SJSA1 (cell line): Measurements from ENCODE around the gene GLDC. TPM values are rescaled to one million over a fixed set of nuclear protein-coding genes. Genes with fewer than 3 reads are reported as not detected.
A peak's percentile ranks its signal among the peaks of the same experiment; 100 is the strongest.

ENCODE experiments used
- DNase-seq, 2 experiments: peaks; one replicate each; pipeline ENCODE4 v3.0.0-alpha.2; 2015 to 2020; ENCODE audit warnings: low spot score in 2 of 2, low read depth in 1 of 2
- H3K27ac ChIP-seq: fragments of 250-450 bp; sonication (Bioruptor Pico); 2 replicates; pipeline ENCODE4 v1.5.1; 2020; ENCODE audit warnings: mild to moderate bottlenecking, moderate library complexity
- H3K27me3 ChIP-seq: fragments of 250-450 bp; sonication (Bioruptor Pico); replicated peaks from 2 replicates; pipeline ENCODE4 v1.5.1; 2020; ENCODE audit warnings: mild to moderate bottlenecking, moderate library complexity
- H3K36me3 ChIP-seq: fragments of 250-450 bp; sonication (Bioruptor Pico); 2 replicates; pipeline ENCODE4 v1.5.1; 2020; ENCODE audit warnings: mild to moderate bottlenecking
- H3K4me1 ChIP-seq: fragments of 250-450 bp; sonication (Bioruptor Pico); replicated peaks from 2 replicates; pipeline ENCODE4 v1.6.1; 2021; ENCODE audit warnings: mild to moderate bottlenecking
- H3K4me3 ChIP-seq: fragments of 250-450 bp; sonication (Bioruptor Pico); 2 replicates; pipeline ENCODE4 v1.5.1; 2020; ENCODE audit warnings: mild to moderate bottlenecking
- H3K9me3 ChIP-seq: fragments of 250-450 bp; sonication (Bioruptor Pico); replicated peaks from 2 replicates; pipeline ENCODE4 v1.5.1; 2020; ENCODE audit warnings: mild to moderate bottlenecking
- total RNA-seq: library from RNA; depleted of rRNA; stranded (reverse); fragments of >200 nt; shearing (Covaris generic); gene quantifications from 2 replicates; pipeline ENCODE4 v1.2.3, GENCODE V29; 2014

Gene GLDC
- total RNA-seq, 1 experiment from 2014 or later, result 0.18 TPM

DNA sequence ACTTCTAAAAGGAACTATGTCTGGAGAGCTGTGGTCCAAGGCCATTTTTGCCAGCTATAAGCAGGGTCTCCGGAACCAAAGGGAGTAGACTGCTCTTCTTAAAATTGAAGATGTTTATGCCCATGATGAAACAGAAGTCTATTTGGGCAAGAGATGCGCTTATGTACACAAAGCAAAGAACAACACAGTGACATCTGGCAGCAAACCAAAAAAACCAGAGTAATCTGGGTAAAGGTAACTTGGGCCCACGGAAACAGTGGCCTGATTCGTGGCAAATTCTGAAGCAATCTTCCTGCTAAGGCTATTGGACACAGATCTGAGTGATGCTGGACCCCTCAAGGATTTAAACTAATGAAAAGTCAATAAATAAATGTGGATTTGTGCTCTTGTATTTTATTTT is 29.7 kb upstream of the GLDC start:
- DNase-seq, result no peak
- no peaks in the 10 kb centered on the region for H3K36me3 ChIP-seq
- no peak overlapping the region for H3K27ac ChIP-seq
- H3K27me3 ChIP-seq, result no peaks in the 10 kb centered on the region
- H3K4me3 ChIP-seq, result no peak overlapping the region
- H3K4me1 ChIP-seq, result no peaks in the 10 kb centered on the region
- H3K9me3 ChIP-seq, result no peaks in the 10 kb centered on the region

DNA sequence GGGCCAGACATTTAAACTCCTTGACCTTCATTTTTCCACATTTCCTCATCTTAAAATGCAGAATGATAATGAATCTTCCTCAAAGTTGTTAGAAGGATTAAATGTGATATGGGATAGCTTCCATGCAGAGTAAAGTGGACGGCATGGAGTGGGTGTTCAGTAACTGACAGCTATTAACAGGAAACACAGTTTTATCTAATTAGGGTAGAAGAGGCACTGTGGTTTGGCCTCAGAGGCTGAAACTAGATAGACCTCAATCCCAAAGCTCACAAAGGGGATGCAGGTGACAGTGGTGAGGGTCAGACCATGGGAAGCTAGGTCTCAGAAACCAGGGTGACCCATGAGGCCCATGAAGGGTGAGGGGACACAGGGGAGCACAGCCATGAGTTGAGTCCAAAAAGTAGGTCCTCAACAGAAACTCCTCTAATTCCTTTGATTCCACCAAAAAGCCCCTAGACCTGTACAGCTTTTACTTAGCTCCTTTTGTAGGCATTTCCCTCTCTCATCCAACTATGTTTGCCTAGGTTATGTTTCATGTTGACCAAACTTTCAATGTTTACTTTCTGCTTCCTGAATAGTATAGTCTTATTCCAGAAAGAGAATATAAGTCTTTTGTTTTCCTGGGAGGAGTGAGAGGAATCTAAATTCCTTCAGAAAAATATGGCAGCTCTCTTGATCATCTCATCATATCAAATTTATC is 27.9 kb upstream of the GLDC start:
- Histone ChIP-seq H3K27me3 (no peaks in the 10 kb centered on the region), H3K9me3 (no peaks in the 10 kb centered on the region), H3K36me3 (no peaks in the 10 kb centered on the region)

DNA sequence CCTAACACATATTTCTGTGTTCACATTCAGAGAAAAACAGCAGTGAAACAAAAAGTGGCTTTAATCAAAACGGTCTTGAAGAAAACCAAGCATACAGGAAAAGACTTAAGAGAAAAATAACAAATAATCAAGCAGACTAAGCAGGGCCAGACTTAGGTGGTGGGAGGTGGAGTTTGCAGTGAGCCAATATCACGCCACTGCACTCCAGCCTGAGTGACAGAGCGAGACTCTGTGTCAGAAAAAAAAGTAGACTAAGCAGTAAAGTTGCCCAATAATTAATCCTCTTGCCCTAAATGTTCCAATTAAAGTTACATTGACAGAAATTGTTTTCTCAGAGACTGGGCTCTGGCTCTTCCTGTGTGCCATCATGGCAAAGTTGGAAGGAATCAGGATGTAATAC is 26.6 kb upstream of the GLDC start:
- Histone ChIP-seq H3K9me3 (no peaks in the 10 kb centered on the region), H3K27ac (no peak overlapping the region), H3K27me3 (no peaks in the 10 kb centered on the region), H3K4me3 (no peak overlapping the region), H3K36me3 (no peaks in the 10 kb centered on the region), H3K4me1 (no peaks in the 10 kb centered on the region)
- no peak for DNase-seq

More for the DNA sequence above, 27.9 kb upstream of the GLDC start:
- Histone ChIP-seq H3K4me3 (no peak overlapping the region), H3K27ac (no peak overlapping the region), H3K4me1 (no peaks in the 10 kb centered on the region)
- no peak for DNase-seq

DNA sequence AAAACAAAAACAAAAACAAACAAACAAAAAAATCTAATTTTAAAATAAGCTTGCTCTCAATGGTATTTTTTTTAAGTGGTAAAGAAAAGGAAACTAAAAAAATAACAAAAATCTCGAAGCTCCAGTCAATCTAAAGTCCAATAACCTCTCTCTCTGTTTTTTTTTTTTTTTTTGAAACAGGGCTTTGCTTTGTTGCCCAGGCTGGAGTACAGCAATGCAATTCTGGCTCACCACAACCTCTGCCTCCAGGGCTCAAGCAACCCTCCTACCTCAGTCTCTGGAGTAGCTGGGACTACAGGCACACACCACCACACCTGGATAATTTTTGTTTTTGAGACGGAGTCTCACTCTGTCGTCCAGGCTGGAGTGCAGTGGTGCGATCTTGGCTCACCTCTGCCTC is 25.9 kb upstream of the GLDC start:
- no peak for DNase-seq
- no peaks in the 10 kb centered on the region for H3K9me3 ChIP-seq
- no peaks in the 10 kb centered on the region for H3K36me3 ChIP-seq
- H3K4me1 ChIP-seq, result no peaks in the 10 kb centered on the region
- no peak overlapping the region for H3K27ac ChIP-seq
- H3K4me3 ChIP-seq, result no peak overlapping the region
- H3K27me3 ChIP-seq, result no peaks in the 10 kb centered on the region

DNA sequence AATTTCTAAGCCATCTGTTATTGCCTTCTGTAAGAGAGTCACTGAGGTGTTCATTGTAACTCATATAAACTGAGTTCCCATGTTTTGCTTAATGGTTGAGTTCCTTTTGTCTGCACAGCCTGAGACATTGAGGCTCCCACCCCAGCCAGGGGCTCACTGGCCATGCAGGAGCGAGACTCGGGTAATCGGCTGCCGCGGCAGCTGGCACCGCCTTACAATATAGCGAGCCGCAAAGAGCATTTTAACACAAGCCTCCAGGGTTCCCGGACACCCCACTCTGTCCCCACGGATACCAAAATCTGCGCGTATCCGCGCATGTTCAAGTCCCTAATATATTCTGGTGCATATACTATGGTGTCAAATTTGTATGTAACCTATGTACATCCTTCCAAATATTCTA is 24.4 kb upstream of the GLDC start:
- Histone ChIP-seq H3K27ac (no peak overlapping the region), H3K27me3 (no peaks in the 10 kb centered on the region), H3K9me3 (no peaks in the 10 kb centered on the region), H3K36me3 (no peaks in the 10 kb centered on the region), H3K4me3 (no peak overlapping the region), H3K4me1 (no peaks in the 10 kb centered on the region)
- DNase-seq, result no peak

DNA sequence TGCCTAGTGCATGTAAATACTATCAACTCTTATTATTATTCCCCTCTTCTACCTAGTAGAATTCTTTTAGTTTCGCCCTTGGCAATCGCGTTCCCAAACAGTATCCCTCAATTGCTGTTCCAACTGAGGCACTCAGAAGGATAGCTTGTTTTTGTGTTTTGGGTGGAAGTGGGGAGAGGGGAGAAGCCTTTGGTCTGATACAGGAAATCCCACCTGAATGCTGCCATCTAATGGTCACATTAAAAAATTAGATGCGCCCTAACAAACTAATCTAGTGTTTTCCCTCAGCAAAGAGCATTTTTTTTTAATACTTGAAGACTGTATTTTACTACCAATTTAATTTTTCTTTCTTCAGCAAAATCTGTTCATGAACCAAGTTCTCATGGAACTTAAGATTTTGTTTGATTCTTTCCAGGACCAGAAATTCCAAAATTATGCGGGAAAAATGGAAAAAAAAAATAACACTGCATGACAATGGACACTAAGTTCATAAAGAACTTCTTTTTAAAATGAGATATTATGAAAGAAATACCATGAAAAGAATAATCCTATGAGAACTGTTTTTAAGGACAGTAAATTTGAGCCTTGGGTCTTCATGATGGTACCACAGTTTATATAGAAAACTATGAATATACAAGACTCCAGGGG is 22.2 kb upstream of the GLDC start:
- no peaks in the 10 kb centered on the region for H3K27me3 ChIP-seq
- H3K36me3 ChIP-seq, result no peaks in the 10 kb centered on the region
- no peaks in the 10 kb centered on the region for H3K4me1 ChIP-seq
- H3K27ac ChIP-seq, result no peak overlapping the region
- H3K9me3 ChIP-seq, result no peaks in the 10 kb centered on the region
- peak in 1 of 2 experiments; percentile 2 for DNase-seq
- H3K4me3 ChIP-seq, result no peak overlapping the region

DNA sequence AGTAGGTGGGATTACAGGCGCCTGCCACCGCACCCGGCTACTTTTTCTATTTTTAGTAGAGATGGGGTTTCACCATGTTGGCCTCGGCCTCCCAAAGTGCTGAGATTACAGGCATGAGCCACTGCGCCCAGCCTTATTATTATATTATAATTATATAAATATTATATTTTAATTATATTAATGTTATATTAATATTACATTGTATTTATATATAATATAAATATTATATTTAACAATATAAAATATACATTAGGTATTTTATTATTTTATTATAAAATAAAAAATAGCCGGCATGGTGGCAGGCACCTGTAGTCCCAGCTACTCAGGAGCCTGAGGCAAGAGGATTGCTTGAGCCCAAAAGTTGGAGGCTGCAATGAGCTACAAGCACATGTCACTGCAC is 21.6 kb upstream of the GLDC start:
- Histone ChIP-seq H3K36me3 (no peaks in the 10 kb centered on the region), H3K4me1 (no peaks in the 10 kb centered on the region), H3K9me3 (no peaks in the 10 kb centered on the region), H3K27ac (no peak overlapping the region), H3K4me3 (no peak overlapping the region), H3K27me3 (no peaks in the 10 kb centered on the region)
- DNase-seq, result no peak

DNA sequence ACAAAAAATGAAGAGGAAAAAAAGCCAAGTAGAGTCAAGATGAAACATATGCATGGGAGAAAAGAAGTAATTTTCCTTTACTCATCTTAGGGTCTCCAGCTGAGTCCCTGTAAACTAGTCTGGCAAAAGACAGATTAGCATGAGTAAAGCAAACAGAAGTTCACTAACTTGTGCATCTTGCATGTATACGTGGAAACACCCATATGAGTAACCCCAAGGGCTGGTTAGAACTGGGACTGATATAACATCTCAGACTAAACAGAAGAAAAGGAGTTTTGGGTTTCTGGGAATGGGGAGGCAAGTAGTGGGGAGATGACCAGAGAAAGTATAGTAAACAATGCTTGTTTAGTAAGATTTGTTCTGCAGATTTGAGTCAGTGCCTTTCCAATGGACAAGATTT is 20.1 kb upstream of the GLDC start:
- DNase-seq, result no peak
- H3K27me3 ChIP-seq, result no peaks in the 10 kb centered on the region
- no peak overlapping the region for H3K4me3 ChIP-seq
- no peaks in the 10 kb centered on the region for H3K4me1 ChIP-seq
- H3K36me3 ChIP-seq, result no peaks in the 10 kb centered on the region
- no peak overlapping the region for H3K27ac ChIP-seq
- H3K9me3 ChIP-seq, result no peaks in the 10 kb centered on the region

DNA sequence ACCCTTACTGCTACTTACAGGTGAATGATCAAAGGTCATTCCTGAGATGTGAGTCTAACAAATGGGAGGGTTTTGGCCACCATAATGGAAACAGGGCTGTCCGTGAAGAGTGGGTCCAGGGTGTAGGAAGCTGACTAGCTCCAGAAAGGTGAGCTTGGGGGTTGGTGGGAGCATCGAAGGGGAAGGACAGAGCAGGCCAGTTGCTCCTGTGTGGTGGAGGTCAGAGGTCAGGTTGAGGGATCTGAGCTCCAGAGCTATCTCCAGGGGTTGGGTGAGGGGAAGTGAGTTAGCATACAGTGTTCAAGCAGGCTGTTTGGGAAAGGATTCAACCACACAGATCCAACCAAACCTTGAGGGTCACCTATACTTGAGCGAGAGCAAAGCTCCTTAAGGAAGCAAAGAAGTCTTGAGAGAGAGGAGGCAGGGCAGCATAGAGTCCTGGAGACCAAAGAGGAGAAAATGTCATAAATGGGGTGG is 18.7 kb upstream of the GLDC start:
- H3K9me3 ChIP-seq, result no peaks in the 10 kb centered on the region
- no peak overlapping the region for H3K27ac ChIP-seq
- H3K4me3 ChIP-seq, result no peak overlapping the region
- H3K27me3 ChIP-seq, result no peaks in the 10 kb centered on the region
- no peaks in the 10 kb centered on the region for H3K4me1 ChIP-seq
- no peak for DNase-seq
- no peaks in the 10 kb centered on the region for H3K36me3 ChIP-seq

DNA sequence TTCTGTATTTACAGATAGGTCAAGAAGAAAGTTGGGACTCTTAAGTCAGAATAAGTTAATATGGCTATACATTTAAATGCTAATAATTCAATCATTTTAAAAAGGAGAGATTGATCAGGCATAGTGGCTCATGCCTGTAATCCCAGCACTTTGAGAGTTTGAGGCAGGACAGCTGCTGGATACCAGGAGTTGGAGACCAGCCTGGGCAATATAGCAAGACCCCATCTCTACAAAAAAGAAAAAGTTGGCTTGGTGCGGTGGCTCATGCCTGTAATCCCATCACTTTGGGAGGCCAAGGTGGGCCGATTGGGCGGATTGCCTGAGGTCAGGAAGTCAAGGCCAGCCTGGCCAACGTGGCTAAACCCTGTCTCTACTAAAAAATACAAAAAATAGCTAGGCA is 15.0 kb upstream of the GLDC start:
- no peak for DNase-seq

DNA sequence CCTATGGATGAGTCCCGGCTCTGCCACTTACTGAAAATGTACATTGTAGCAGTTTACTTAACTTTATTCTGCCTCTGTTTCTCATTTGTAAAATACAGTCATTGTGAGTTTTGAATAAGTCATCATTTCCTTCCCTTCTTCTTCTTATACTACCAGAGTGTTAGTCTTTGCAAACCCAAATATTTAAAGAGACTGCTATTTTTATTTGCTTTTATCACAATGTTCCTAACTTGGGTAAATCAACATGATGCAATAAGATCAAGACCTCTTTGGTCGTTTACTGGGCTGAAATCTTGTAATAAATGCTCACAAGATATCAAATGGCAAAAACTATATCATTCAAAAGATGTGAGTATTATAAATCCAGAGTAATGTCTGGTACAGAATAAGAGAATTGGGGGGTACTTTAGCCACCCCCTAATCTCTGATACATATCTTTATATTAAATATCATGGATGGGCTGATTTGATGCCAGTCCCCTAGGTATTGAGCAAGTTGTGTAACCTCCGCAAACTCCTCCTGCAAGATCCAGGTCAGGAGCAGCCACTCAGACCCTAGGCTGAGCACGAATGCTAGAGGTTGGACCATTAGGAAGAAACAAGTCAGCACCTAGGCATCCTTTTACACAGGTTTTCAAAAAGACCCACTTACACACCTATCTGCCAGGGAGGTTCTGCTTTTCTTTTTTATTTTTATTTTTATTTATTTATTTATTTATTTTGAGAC is 13.3 kb upstream of the GLDC start:
- Histone ChIP-seq H3K27me3 (no peaks in the 10 kb centered on the region), H3K36me3 (no peaks in the 10 kb centered on the region), H3K9me3 (no peaks in the 10 kb centered on the region), H3K4me3 (no peak overlapping the region), H3K4me1 (no peaks in the 10 kb centered on the region), H3K27ac (no peak overlapping the region)
- DNase-seq, result no peak

More for the DNA sequence above, 15.0 kb upstream of the GLDC start:
- Histone ChIP-seq H3K4me1 (no peaks in the 10 kb centered on the region), H3K9me3 (no peaks in the 10 kb centered on the region), H3K27ac (no peak overlapping the region), H3K36me3 (no peaks in the 10 kb centered on the region), H3K4me3 (no peak overlapping the region), H3K27me3 (no peaks in the 10 kb centered on the region)

DNA sequence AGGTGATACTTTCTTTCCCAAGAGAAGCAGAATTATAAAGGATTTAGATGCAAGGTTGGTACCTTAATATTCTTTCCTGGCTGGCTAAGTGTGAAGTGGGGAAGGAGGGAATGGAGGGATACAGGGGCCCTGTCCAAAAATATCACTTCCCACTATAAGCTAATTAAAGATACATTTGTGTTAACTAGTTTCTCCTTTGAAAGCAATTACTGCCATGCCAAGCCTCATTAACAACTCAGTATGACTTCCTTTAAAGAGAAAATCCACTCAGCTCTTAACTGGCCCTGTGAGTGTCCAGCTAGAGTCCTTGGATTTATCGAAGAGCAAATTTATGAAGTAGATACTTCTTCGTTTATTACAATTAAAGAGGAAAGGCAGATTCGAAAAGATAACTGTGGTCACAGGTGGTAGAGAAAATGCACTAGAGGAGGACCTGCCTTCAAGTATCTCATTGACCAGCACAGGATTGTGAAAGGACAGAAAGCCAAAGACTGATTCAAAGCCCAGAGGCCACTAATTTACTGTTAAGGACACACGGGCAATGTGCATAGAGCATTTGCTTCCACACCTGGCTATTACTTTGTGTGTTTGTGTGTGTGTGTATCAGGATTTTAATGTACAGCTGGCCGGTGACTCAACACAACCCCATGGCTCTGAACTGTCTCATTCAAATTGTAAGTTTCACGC is 11.2 kb upstream of the GLDC start:
- H3K27me3 ChIP-seq, result no peaks in the 10 kb centered on the region
- H3K4me3 ChIP-seq, result no peak overlapping the region
- no peak for DNase-seq
- H3K4me1 ChIP-seq, result no peaks in the 10 kb centered on the region
- H3K27ac ChIP-seq, result no peak overlapping the region
- H3K9me3 ChIP-seq, result no peaks in the 10 kb centered on the region
- no peaks in the 10 kb centered on the region for H3K36me3 ChIP-seq

DNA sequence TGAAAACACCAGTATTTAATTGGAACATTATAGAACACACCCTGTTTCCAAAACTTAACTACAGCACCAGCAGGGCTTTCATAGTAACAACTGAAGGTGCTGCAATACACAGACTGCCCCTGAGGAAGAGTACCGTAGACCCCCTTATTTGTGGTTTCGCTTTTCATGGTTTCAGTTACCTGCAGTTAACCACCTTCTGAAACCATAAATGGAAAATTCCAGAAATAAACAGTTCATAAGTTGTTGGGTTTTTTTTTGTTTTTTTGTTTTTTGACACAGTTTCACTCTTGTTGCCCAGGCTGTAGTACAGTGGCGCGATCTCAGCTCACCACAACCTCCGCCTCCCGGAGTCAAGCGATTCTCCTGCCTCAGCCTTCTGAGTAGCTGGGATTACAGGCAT is 9.5 kb upstream of the GLDC start:
- H3K4me1 ChIP-seq, result no peaks in the 10 kb centered on the region
- no peak overlapping the region for H3K4me3 ChIP-seq
- no peaks in the 10 kb centered on the region for H3K9me3 ChIP-seq
- no peaks in the 10 kb centered on the region for H3K36me3 ChIP-seq
- no peak overlapping the region for H3K27ac ChIP-seq
- no peaks in the 10 kb centered on the region for H3K27me3 ChIP-seq
- no peak for DNase-seq

DNA sequence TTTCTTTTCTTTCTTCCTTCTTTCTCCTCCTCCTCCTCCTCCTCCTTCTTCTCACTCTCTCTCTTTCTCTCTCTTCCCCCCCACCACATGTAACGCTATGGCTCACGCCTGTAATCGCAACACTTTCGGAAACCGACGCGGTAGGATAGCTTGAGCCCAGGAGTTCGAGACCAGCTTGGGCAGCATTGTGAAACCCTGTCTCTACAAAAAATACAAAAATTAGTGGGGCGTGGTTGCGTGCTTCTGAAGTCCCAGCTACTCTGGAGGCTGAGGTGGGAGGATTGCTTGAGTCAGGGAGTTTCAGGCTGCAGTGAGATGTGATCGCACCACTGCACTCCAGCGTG is 736 bp upstream of the GLDC start:
- Histone ChIP-seq H3K36me3 (no peaks in the 10 kb centered on the region), H3K27ac (no peak overlapping the region), H3K4me3 (no peak overlapping the region), H3K4me1 (no peaks in the 10 kb centered on the region), H3K27me3 (peaks cover 10% of the 10 kb centered on the region), H3K9me3 (no peaks in the 10 kb centered on the region)
- DNase-seq, result no peak
